Measurements from ENCODE around the gene MSL2. TPM values are rescaled to one million over a fixed set of nuclear protein-coding genes. Genes with fewer than 3 reads are reported as not detected.

MSL2 gene
- total and polyA plus RNA-seq, 2 of the 8 experiments (the other 6 are each of a cell fraction or from before 2014, with no cell fraction given) = 9.1 to 41.8 TPM

DNA sequence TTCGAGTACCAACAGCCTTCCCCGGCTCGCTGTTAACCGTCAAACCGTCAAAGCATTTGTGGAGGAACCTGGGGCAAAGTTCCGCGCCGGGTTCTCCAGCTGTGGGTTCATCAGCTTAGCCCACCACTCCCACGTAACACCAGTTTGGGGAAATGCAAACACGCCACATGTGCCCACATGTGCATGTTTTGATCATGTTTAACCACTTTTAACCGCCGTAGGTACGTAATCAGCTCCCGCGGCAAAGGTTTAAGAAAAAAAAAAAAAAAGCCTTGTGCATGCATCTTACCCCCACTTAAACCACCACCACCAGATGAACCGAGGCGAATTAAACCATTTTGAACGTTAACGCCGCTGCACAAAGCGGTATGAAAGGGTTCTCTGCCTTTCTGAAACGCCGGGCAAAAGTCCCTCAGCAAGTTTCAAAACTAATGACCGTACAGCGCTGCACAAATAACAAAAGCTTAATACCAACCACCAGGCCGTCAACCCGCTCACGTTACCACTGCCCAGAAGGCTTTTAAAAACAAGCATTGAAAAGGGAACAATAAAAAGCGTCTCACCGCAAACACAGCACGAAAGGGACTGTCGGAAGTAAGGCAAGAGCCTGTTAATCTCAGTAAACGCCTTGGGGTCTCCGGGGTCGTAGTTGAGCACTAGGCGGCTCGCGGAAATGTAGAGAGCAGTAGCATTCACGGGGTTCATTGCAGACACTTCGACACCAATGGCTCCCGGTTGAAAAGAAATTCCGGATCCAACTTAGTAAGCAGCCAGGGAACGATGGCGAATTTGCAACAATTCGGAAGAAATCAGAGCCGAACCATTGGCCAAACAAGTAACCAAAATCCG is 1.5 kb downstream of the MSL2 start (continued):
- TF ChIP-seq CTCF (IDR thresholded peaks at IDR 0.05; ENCODE audit: control extremely low read depth in 1 of 3, insufficient read depth in 1 of 3, low read depth in 1 of 3, low read length in 3 of 3) = no peak
- no peak for TF ChIP-seq SP4 (IDR thresholded peaks at IDR 0.05; ENCODE audit: low read length)
- no peak for TF ChIP-seq ZNF274 (IDR thresholded peaks at IDR 0.05; ENCODE audit: borderline replicate concordance, extremely low read depth, low read length)
- peak; percentile 32 to 46; a peak in 2 of 4 replicates for TF ChIP-seq SIN3A (conservative IDR thresholded peaks at IDR 0.05 in 1 of 2, IDR thresholded peaks at IDR 0.05 in 1 of 2; ENCODE audit: low read depth in 1 of 2, low read length in 2 of 2)
